Testis (tissue), 3 donors: Measurements from ENCODE around the gene HOXD10. TPM values are rescaled to one million over a fixed set of nuclear protein-coding genes. Genes with fewer than 3 reads are reported as not detected.

Experiments used
- DNase-seq: peaks from one replicate; pipeline ENCODE4 v3.0.0-alpha.2; 2019
- H3K27ac ChIP-seq, 2 donors: fragments of 200-600 bp; sonication (generic); one replicate each; pipeline ENCODE4 v1.5.1; 2019
- H3K27me3 ChIP-seq: fragments of 200-600 bp; sonication (generic); one replicate; pipeline ENCODE4 v1.5.1; 2019
- H3K36me3 ChIP-seq: fragments of 200-600 bp; sonication (generic); one replicate; pipeline ENCODE4 v1.5.1; 2017; ENCODE audit warnings: low read depth; ENCODE audit errors: missing control alignments
- H3K4me1 ChIP-seq: fragments of 200-600 bp; sonication (generic); one replicate; pipeline ENCODE4 v1.5.1; 2019
- H3K4me3 ChIP-seq, 2 donors: fragments of 200-600 bp; sonication (generic); one replicate each; pipeline ENCODE4 v1.5.1; 2017 to 2019
- H3K9me3 ChIP-seq: fragments of 200-600 bp; sonication (generic); one replicate; pipeline ENCODE4 v1.5.1; 2017
- CTCF ChIP-seq, 3 experiments: fragments of 450-650 bp in 2 of 3; fragments of 200-600 bp in 1 of 3; sonication (generic) in 1 of 3; IDR thresholded peaks; one replicate each; pipeline ENCODE4 v1.5.1; 2016 to 2019; ENCODE audit warnings: antibody characterized with exemption in 3 of 3, mild to moderate bottlenecking in 2 of 3, moderate library complexity in 1 of 3
- POLR2A ChIP-seq: fragments of 450-650 bp; IDR thresholded peaks from one replicate; pipeline ENCODE4 v1.6.1; 2017; ENCODE audit warnings: antibody characterized with exemption, mild to moderate bottlenecking, moderate library complexity
- WGBS, 2 donors: methylation state at CpG; one replicate each; pipeline ENCODE4 v1.1.5; 2018; 5-methylcytosine and 5-hydroxymethylcytosine counted together
- intact Hi-C: fragments of 100-400 bp; cut with DNase I; formaldehyde crosslinking; loops from one replicate; pipeline ENCODE4 v1.15.1; 2023; ENCODE audit warnings: low total_unique reads
- polyA plus RNA-seq: library from polyadenylated mRNA; stranded (reverse); fragments of 350-450 nt; fragmentation: Illumina TruSeq; extraction: RNeasy Lipid Tissue Mini Kit (QIAGEN cat#74804); gene quantifications from one replicate; pipeline ENCODE4 v1.2.3, GENCODE V29; 2014; ENCODE audit warnings: low read depth, low replicate concordance; ENCODE audit not compliant: insufficient read depth
- total RNA-seq, 2 donors: library from RNA; depleted of rRNA; stranded (reverse); fragments of >200 nt; gene quantifications; one replicate each; pipeline ENCODE4 v1.2.3, GENCODE V29; 2016

Gene HOXD10
- total and polyA plus RNA-seq, 3 donors from 2014 or later = 0.92 to 3.3 (median 2.7) TPM

GRCh38 chr2:176088048-176088936 is 28.3 kb upstream of the HOXD10 start:
- peak; percentile 75 for DNase-seq
- Histone ChIP-seq H3K27ac (no peak overlapping the region), H3K36me3 (no peaks in the 10 kb centered on the region), H3K9me3 (no peaks in the 10 kb centered on the region), H3K4me3 (no peak overlapping the region), H3K4me1 (peaks cover 11% of the 10 kb centered on the region), H3K27me3 (no peaks in the 10 kb centered on the region)
- peak; percentile 24 to 81 (median 61) for TF ChIP-seq CTCF (IDR thresholded peaks at IDR 0.05)
- TF ChIP-seq POLR2A = no peak
- 7 to 16% methylated on average over 26 to 49 of the region's 49 CpGs for WGBS, 2 donors
- intact Hi-C loops = loop anchor here (10.0 kb wide), 1 partner anchor 403 kb away; no protein-coding TSS in a partner anchor

- DNase-seq = no peak
- no peaks in the 10 kb centered on the region for H3K27me3 ChIP-seq
- WGBS, 2 donors = 18 to 23% methylated on average over 6 of the region's 6 CpGs
- no peak for TF ChIP-seq POLR2A
- TF ChIP-seq CTCF (IDR thresholded peaks at IDR 0.05) = no peak
- no peaks in the 10 kb centered on the region for H3K36me3 ChIP-seq
- no peak overlapping the region for H3K27ac ChIP-seq
- H3K4me3 ChIP-seq = no peak overlapping the region
- H3K4me1 ChIP-seq = peaks cover 11% of the 10 kb centered on the region
- no peaks in the 10 kb centered on the region for H3K9me3 ChIP-seq
- intact Hi-C loops = loop anchor here (10.0 kb wide), 1 partner anchor 404 kb away; no protein-coding TSS in a partner anchor
Observed at GRCh38 chr2:176088937-176089842, 27.4 kb upstream of the HOXD10 start.

- Histone ChIP-seq H3K27me3 (no peaks in the 10 kb centered on the region), H3K4me3 (no peak overlapping the region), H3K36me3 (no peaks in the 10 kb centered on the region), H3K27ac (no peak overlapping the region), H3K4me1 (peaks cover 11% of the 10 kb centered on the region), H3K9me3 (no peaks in the 10 kb centered on the region)
- TF ChIP-seq CTCF (IDR thresholded peaks at IDR 0.05) (no peak), POLR2A (no peak)
- intact Hi-C loops = loop anchor here (10.0 kb wide), 1 partner anchor 405 kb away; no protein-coding TSS in a partner anchor
- DNase-seq = no peak
Observed at GRCh38 chr2:176089843-176090395, 26.7 kb upstream of the HOXD10 start.

- Histone ChIP-seq H3K27me3 (no peaks in the 10 kb centered on the region), H3K27ac (no peak overlapping the region), H3K9me3 (no peaks in the 10 kb centered on the region), H3K4me3 (no peak overlapping the region), H3K4me1 (peaks cover 10% of the 10 kb centered on the region), H3K36me3 (no peaks in the 10 kb centered on the region)
- DNase-seq = no peak
- WGBS, 2 donors = 28 to 40% methylated on average over 5 of the region's 5 CpGs
- no peak for TF ChIP-seq POLR2A
- TF ChIP-seq CTCF (IDR thresholded peaks at IDR 0.05) = no peak
- intact Hi-C loops = no loop called here
Observed at GRCh38 chr2:176090862-176091261, 25.7 kb upstream of the HOXD10 start.
